Keratinocyte (primary cell): ENCODE measurements around the gene GLYATL1. TPM values are rescaled to one million over a fixed set of nuclear protein-coding genes. Genes with fewer than 3 reads are reported as not detected.
"Not testable (repeated sequence)": the region's sequence is repeated elsewhere in the genome, so short reads cannot be mapped to it uniquely, and the experiment has no call there.

ENCODE experiments used
- DNase-seq: peaks from one replicate; pipeline ENCODE4 v3.0.0-alpha.2; 2011; ENCODE audit warnings: low read depth, missing footprints, low spot score
- FAIRE-seq: peaks from 2 replicates; lab custom pipeline; 2011; peaks lifted over from hg19 to GRCh38; lab: Jason Lieb, UNC
- H2AFZ ChIP-seq: 2 replicates; pipeline ENCODE4 v1.6.0; 2012; ENCODE audit warnings: low read length, control low read depth, inconsistent platforms; ENCODE audit not compliant: control insufficient read depth
- H3K27ac ChIP-seq: 2 replicates; pipeline ENCODE4 v1.5.1; 2011; ENCODE audit warnings: low read length; ENCODE audit not compliant: control insufficient read depth, insufficient read depth
- H3K27me3 ChIP-seq: 3 replicates; pipeline ENCODE4 v1.6.0; 2011; ENCODE audit warnings: low read length; ENCODE audit not compliant: control insufficient read depth, insufficient read depth; ENCODE audit errors: extremely low read depth
- H3K36me3 ChIP-seq, 2 experiments: 2 replicates in 1 of 2; 3 replicates in 1 of 2; pipeline ENCODE4 v1.5.1; 2011; ENCODE audit warnings: low read length in 2 of 2, mild to moderate bottlenecking in 1 of 2; ENCODE audit not compliant: control insufficient read depth in 2 of 2, insufficient read depth in 2 of 2; ENCODE audit errors: extremely low read depth in 1 of 2
- H3K4me1 ChIP-seq: 3 replicates; pipeline ENCODE4 v1.5.1; 2011; ENCODE audit warnings: low read length; ENCODE audit not compliant: control insufficient read depth, insufficient read depth; ENCODE audit errors: extremely low read depth
- H3K4me2 ChIP-seq: 3 replicates; pipeline ENCODE4 v1.6.0; 2011; ENCODE audit warnings: low read depth, low read length; ENCODE audit not compliant: control insufficient read depth, insufficient read depth; ENCODE audit errors: extremely low read depth
- H3K4me3 ChIP-seq, 3 experiments: fragments of 200-600 bp in 1 of 3; sonication (generic) in 1 of 3; 2 replicates in 2 of 3; 3 replicates in 1 of 3; pipeline ENCODE4 v1.5.1; 2011 to 2016; ENCODE audit warnings: low read length in 3 of 3, mild to moderate bottlenecking in 3 of 3, control low read depth in 2 of 3, inconsistent platforms in 1 of 3, low read depth in 1 of 3, mixed read lengths in 1 of 3, mixed run types in 1 of 3, moderate library complexity in 1 of 3; ENCODE audit not compliant: control insufficient read depth in 2 of 3, insufficient read depth in 2 of 3; ENCODE audit errors: extremely low read depth in 1 of 3
- H3K79me2 ChIP-seq: 2 replicates; pipeline ENCODE4 v1.6.0; 2012; ENCODE audit warnings: low read length; ENCODE audit not compliant: control insufficient read depth, insufficient read depth
- H3K9ac ChIP-seq: 3 replicates; pipeline ENCODE4 v1.6.0; 2011; ENCODE audit warnings: low read length; ENCODE audit not compliant: control insufficient read depth, insufficient read depth; ENCODE audit errors: extremely low read depth
- H3K9me1 ChIP-seq: 3 replicates; pipeline ENCODE4 v1.6.0; 2011; ENCODE audit warnings: low read length; ENCODE audit not compliant: control insufficient read depth, insufficient read depth; ENCODE audit errors: extremely low read depth
- H3K9me3 ChIP-seq: 2 replicates; pipeline ENCODE4 v1.5.1; 2012; ENCODE audit warnings: low read depth, low read length; ENCODE audit not compliant: control insufficient read depth
- H4K20me1 ChIP-seq: 3 replicates; pipeline ENCODE4 v1.6.0; 2011; ENCODE audit warnings: low read length; ENCODE audit not compliant: control insufficient read depth, insufficient read depth; ENCODE audit errors: extremely low read depth
- CTCF ChIP-seq, 3 experiments: IDR thresholded peaks in 1 of 3; conservative IDR thresholded peaks in 1 of 3; optimal IDR thresholded peaks in 1 of 3; 2 replicates in 2 of 3; 3 replicates in 1 of 3; pipeline versions ENCODE3 to v1.5.1; 2011; ENCODE audit warnings: low read length in 3 of 3, mild to moderate bottlenecking in 3 of 3, moderate library complexity in 2 of 3, control low read depth in 1 of 3, inconsistent platforms in 1 of 3; ENCODE audit not compliant: insufficient read depth in 2 of 3; ENCODE audit errors: extremely low read depth in 1 of 3
- dilution Hi-C: fragments of 300-500 bp; cut with MboI; formaldehyde crosslinking; loops from one replicate; pipeline ENCODE4 v1.7.0; 2020; ENCODE audit warnings: low sequenced_read_pairs; ENCODE audit not compliant: extremely low pct_ligation_motif_present
- polyA plus RNA-seq, 5 experiments: library from polyadenylated mRNA; depleted of rRNA in 3 of 5; stranded (reverse) in 3 of 5; stranded (forward) in 1 of 5; unstranded in 1 of 5; fragments of >200 nt; gene quantifications; 1 replicate in 1 of 5; 2 replicates in 3 of 5; 3 replicates in 1 of 5; pipeline versions ENCODE4 v1.2.1 to v1.2.3, GENCODE V29; 2011 to 2012; ENCODE audit warnings: missing spikeins in 2 of 5, low read depth in 1 of 5, low replicate concordance in 1 of 5

The GLYATL1 gene
- polyA plus RNA-seq, 1 donor (not counting 4 experiments of a cell fraction or from before 2014, with no cell fraction given): 0.26 TPM

- no peaks in the 10 kb centered on the region for H3K79me2 ChIP-seq
- no peaks in the 10 kb centered on the region for H3K9me1 ChIP-seq
- H3K36me3 ChIP-seq: no peaks in the 10 kb centered on the region
- H4K20me1 ChIP-seq: no peaks in the 10 kb centered on the region
- dilution Hi-C loops: no loop called here
- H3K9ac ChIP-seq: no peak overlapping the region
- no peak for TF ChIP-seq CTCF (optimal IDR thresholded peaks at IDR 0.05 in 1 of 3, IDR thresholded peaks at IDR 0.05 in 1 of 3, conservative IDR thresholded peaks at IDR 0.05 in 1 of 3; ENCODE audit: extremely low read depth in 1 of 3, insufficient read depth in 2 of 3, low read length in 3 of 3)
- no peak for DNase-seq
- no peak overlapping the region for H3K4me3 ChIP-seq
- H3K27ac ChIP-seq: no peak overlapping the region
- H3K27me3 ChIP-seq: no peaks in the 10 kb centered on the region
- no peak overlapping the region for H3K4me2 ChIP-seq
- H2AFZ ChIP-seq: no peak overlapping the region
- H3K9me3 ChIP-seq: no peaks in the 10 kb centered on the region
- no peak for FAIRE-seq
- H3K4me1 ChIP-seq: no peaks in the 10 kb centered on the region
Observed at GRCh38 chr11:59000003-59000402, 60.7 kb downstream of the GLYATL1 start.

DNA sequence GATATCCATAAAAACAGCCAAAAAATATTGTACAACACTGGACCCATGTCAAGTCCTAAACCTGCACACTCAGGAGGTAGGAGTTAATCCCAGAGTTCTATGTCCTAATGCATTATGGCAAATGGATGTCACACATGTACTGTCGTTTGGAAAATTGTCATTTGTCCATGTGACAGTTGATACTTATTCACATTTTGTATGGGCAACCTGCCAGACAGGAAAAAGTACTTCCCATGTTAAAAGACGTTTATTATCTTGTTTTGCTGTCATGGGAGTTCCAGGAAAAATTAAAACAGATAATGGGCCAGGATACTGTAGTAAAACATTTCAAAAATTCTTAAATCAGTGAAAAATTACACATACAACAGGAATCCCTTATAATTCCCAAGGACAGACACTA lies 62.7 kb downstream of the GLYATL1 start:
- H3K79me2 ChIP-seq, DNase-seq, H2AFZ ChIP-seq, H3K9me3 ChIP-seq, FAIRE-seq, H3K27ac ChIP-seq, H3K4me1 ChIP-seq, H3K27me3 ChIP-seq, H4K20me1 ChIP-seq, H3K4me2 ChIP-seq, H3K4me3 ChIP-seq, H3K9ac ChIP-seq, H3K9me1 ChIP-seq, H3K36me3 ChIP-seq, dilution Hi-C loops: not testable (repeated sequence)

Other genes starting within 250 kb of the GLYATL1 start
- gene GLYAT, start 207.5 kb upstream of the GLYATL1 start, polyA plus RNA-seq: 0.10 to 0.17 TPM in 2 of 3 replicates, not detected in the other
- 0.14 to 0.16 TPM in 2 of 3 replicates, not detected in the other for gene GLYATL2, start 94.8 kb upstream of the GLYATL1 start, polyA plus RNA-seq
- gene GLYATL1B, start 146.8 kb downstream of the GLYATL1 start, polyA plus RNA-seq: not detected in 3 replicates
- 0.54 to 5.3 TPM (median 4.9 TPM) in 3 replicates for gene FAM111B, start 167.7 kb downstream of the GLYATL1 start, polyA plus RNA-seq
- 15.9 to 21.0 TPM (median 18.1 TPM) in 3 replicates for gene FAM111A, start 203.4 kb downstream of the GLYATL1 start, polyA plus RNA-seq
- 1.6 to 2.0 TPM (median 1.9 TPM) in 3 replicates for gene DTX4, start 232.6 kb downstream of the GLYATL1 start, polyA plus RNA-seq